Neural cell (in vitro differentiated cells): ENCODE data around the gene NCDN. TPM values are rescaled to one million over a fixed set of nuclear protein-coding genes. Genes with fewer than 3 reads are reported as not detected.

Experiments used
- H2AFZ ChIP-seq: fragments of 200-600, 300-800 bp; sonication (generic), shearing (Covaris generic); 2 replicates; pipeline ENCODE4 v1.6.0; 2014; ENCODE audit warnings: low read depth, mild to moderate bottlenecking, antibody characterized with exemption, low read length, moderate library complexity
- H3F3A ChIP-seq: fragments of 200-600 bp; shearing (Covaris generic); 2 replicates; pipeline ENCODE4 v1.6.1; 2016; ENCODE audit warnings: mild to moderate bottlenecking, moderate library complexity, mixed read lengths, antibody characterized with exemption, low read length; ENCODE audit not compliant: insufficient read depth, poor library complexity, severe bottlenecking
- H3K27ac ChIP-seq: fragments of 200-600, 300-800 bp; sonication (generic), shearing (Covaris generic); 2 replicates; pipeline ENCODE4 v1.5.1; 2014; ENCODE audit warnings: mild to moderate bottlenecking, low read length, moderate library complexity
- H3K27me3 ChIP-seq: fragments of 300-800, 200-600 bp; sonication (generic), shearing (Covaris generic); 2 replicates; pipeline ENCODE4 v1.6.0; 2014; ENCODE audit warnings: mild to moderate bottlenecking, low read depth, low read length, moderate library complexity; ENCODE audit not compliant: insufficient read depth
- H3K36me3 ChIP-seq: fragments of 300-800, 200-600 bp; sonication (generic), shearing (Covaris generic); 2 replicates; pipeline ENCODE4 v1.5.1; 2014; ENCODE audit warnings: mild to moderate bottlenecking, antibody characterized with exemption, low read length, moderate library complexity; ENCODE audit not compliant: insufficient read depth
- H3K4me2 ChIP-seq: fragments of 300-800, 200-600 bp; sonication (generic), shearing (Covaris generic); 2 replicates; pipeline ENCODE4 v1.6.0; 2014; ENCODE audit warnings: mild to moderate bottlenecking, low read length
- H3K4me3 ChIP-seq: fragments of 300-800, 200-600 bp; sonication (generic), shearing (Covaris generic); 2 replicates; pipeline ENCODE4 v1.5.1; 2014; ENCODE audit warnings: mild to moderate bottlenecking, low read length, moderate library complexity
- H3K79me2 ChIP-seq: fragments of 200-600 bp; shearing (Covaris generic); replicated peaks from 2 replicates; pipeline ENCODE4 v1.6.0; 2014; ENCODE audit warnings: mild to moderate bottlenecking, low read length, moderate library complexity; ENCODE audit not compliant: insufficient read depth
- H3K9ac ChIP-seq: fragments of 300-800, 200-600 bp; sonication (generic), shearing (Covaris generic); 2 replicates; pipeline ENCODE4 v1.6.1; 2016; ENCODE audit warnings: mild to moderate bottlenecking, low read length, mixed read lengths
- H3K9me2 ChIP-seq: fragments of 200-600 bp; shearing (Covaris generic); 2 replicates; pipeline ENCODE4 v1.6.1; 2016; ENCODE audit warnings: mild to moderate bottlenecking, low read length, mixed read lengths; ENCODE audit not compliant: insufficient read depth
- H3K9me3 ChIP-seq: fragments of 200-600, 300-800 bp; sonication (generic), shearing (Covaris generic); 2 replicates; pipeline ENCODE4 v1.6.1; 2016; ENCODE audit warnings: mild to moderate bottlenecking, mixed run types, low read length, moderate library complexity, mixed read lengths
- H4K20me1 ChIP-seq: fragments of 200-600 bp; shearing (Covaris generic); 2 replicates; pipeline ENCODE4 v1.6.1; 2016; ENCODE audit warnings: mild to moderate bottlenecking, mixed run types; ENCODE audit not compliant: insufficient read depth
- CTCF ChIP-seq: fragments of 450-650 bp; IDR thresholded peaks from 2 replicates; pipeline ENCODE4 v1.5.1; 2014; ENCODE audit warnings: antibody characterized with exemption, mild to moderate bottlenecking, moderate library complexity; ENCODE audit not compliant: poor library complexity, severe bottlenecking
- EP300 ChIP-seq: fragments of 450-650 bp; conservative IDR thresholded peaks from 2 replicates; pipeline ENCODE4 v1.6.1; 2014; ENCODE audit warnings: antibody characterized with exemption, mild to moderate bottlenecking, moderate library complexity; ENCODE audit not compliant: poor library complexity, severe bottlenecking
- EZH2 ChIP-seq: fragments of 200-600, 300-800 bp; shearing (Covaris generic), sonication (generic); IDR thresholded peaks from 2 replicates; pipeline ENCODE4 v1.6.1; 2014; ENCODE audit warnings: antibody characterized with exemption, low read length, borderline replicate concordance, mild to moderate bottlenecking; ENCODE audit not compliant: insufficient read depth, poor library complexity, severe bottlenecking
- MXI1 ChIP-seq: fragments of 450-650 bp; conservative IDR thresholded peaks from 2 replicates; pipeline ENCODE4 v1.6.1; 2014; ENCODE audit warnings: antibody characterized with exemption, mild to moderate bottlenecking; ENCODE audit not compliant: poor library complexity, severe bottlenecking
- POLR2AphosphoS5 ChIP-seq: IDR thresholded peaks from 2 replicates; pipeline ENCODE4 v1.6.1; 2012
- RAD21 ChIP-seq: fragments of 450-650 bp; conservative IDR thresholded peaks from 2 replicates; pipeline ENCODE4 v1.6.1; 2014; ENCODE audit warnings: antibody characterized with exemption, mild to moderate bottlenecking, moderate library complexity
- REST ChIP-seq: IDR thresholded peaks from 2 replicates; pipeline ENCODE4 v1.6.1; 2012; ENCODE audit warnings: borderline replicate concordance
- SMC3 ChIP-seq: fragments of 450-650 bp; conservative IDR thresholded peaks from 2 replicates; pipeline ENCODE4 v1.6.1; 2014; ENCODE audit warnings: antibody characterized with exemption, mild to moderate bottlenecking, moderate library complexity; ENCODE audit not compliant: poor library complexity
- TAF1 ChIP-seq: IDR thresholded peaks from 2 replicates; pipeline ENCODE4 v1.6.1; 2012; ENCODE audit warnings: low read depth
- polyA plus RNA-seq: library from polyadenylated mRNA; depleted of rRNA; stranded (reverse); fragments of >200 nt; gene quantifications from 2 replicates; pipeline ENCODE4 v1.2.3, GENCODE V29; 2014

Gene NCDN
- polyA plus RNA-seq, 1 donor from 2014 or later, result 66.1 TPM

GRCh38 chr1:35605867-35606182 is 48.2 kb downstream of the NCDN start:
- Histone ChIP-seq H3K9me2 (no peaks in the 10 kb centered on the region), H2AFZ (no peak overlapping the region), H3K27ac (no peak overlapping the region), H4K20me1 (no peaks in the 10 kb centered on the region), H3K27me3 (no peaks in the 10 kb centered on the region), H3K4me2 (no peak overlapping the region), H3F3A (no peaks in the 10 kb centered on the region), H3K36me3 (peaks cover 5% of the 10 kb centered on the region), H3K9me3 (no peaks in the 10 kb centered on the region), H3K4me3 (no peak overlapping the region), H3K79me2 (peaks cover 5% of the 10 kb centered on the region), H3K9ac (no peak overlapping the region)
- TF ChIP-seq RAD21 (no peak), CTCF (no peak), POLR2AphosphoS5 (no peak), EP300 (no peak), EZH2 (no peak), MXI1 (no peak), TAF1 (no peak)

- no peak overlapping the region for H3K27ac ChIP-seq
- no peak overlapping the region for H3K9ac ChIP-seq
- H2AFZ ChIP-seq, result no peak overlapping the region
- H3K9me2 ChIP-seq, result no peaks in the 10 kb centered on the region
- H3K79me2 ChIP-seq, result no peaks in the 10 kb centered on the region
- H4K20me1 ChIP-seq, result no peaks in the 10 kb centered on the region
- H3K4me2 ChIP-seq, result no peak overlapping the region
- no peak overlapping the region for H3K4me3 ChIP-seq
- H3K27me3 ChIP-seq, result no peaks in the 10 kb centered on the region
- H3F3A ChIP-seq, result no peaks in the 10 kb centered on the region
- H3K9me3 ChIP-seq, result no peaks in the 10 kb centered on the region
- peaks cover 5% of the 10 kb centered on the region for H3K36me3 ChIP-seq
- TF ChIP-seq CTCF (no peak), MXI1 (no peak), REST (no peak), EP300 (no peak), TAF1 (no peak), EZH2 (no peak), RAD21 (no peak), SMC3 (no peak), POLR2AphosphoS5 (no peak)
Measured at GRCh38 chr1:35611655-35612054, 54.1 kb downstream of the NCDN start.
